ENCODE measurements around the gene PLAC9. TPM values are rescaled to one million over a fixed set of nuclear protein-coding genes. Genes with fewer than 3 reads are reported as not detected.

PLAC9 gene
- total and polyA plus RNA-seq, 2 donors (not counting 3 experiments of a cell fraction or from before 2014, with no cell fraction given) = 1.7 to 2.0 TPM

- Histone ChIP-seq H4K20me1 (replicated peaks; ENCODE audit: control insufficient read depth, extremely low read depth, insufficient read depth, low read length) (peaks cover 3% of the 10 kb centered on the region), H3K9me1 (replicated peaks; ENCODE audit: control insufficient read depth, extremely low read depth, insufficient read depth, low read length) (no peaks in the 10 kb centered on the region), H3K4me2 (ENCODE audit: insufficient read depth, low read length) (no peak overlapping the region), H3K4me1 (ENCODE audit: control insufficient read depth, extremely low read depth, insufficient read depth, low read length) (no peaks in the 10 kb centered on the region), H3K9me3 (replicated peaks; ENCODE audit: control insufficient read depth, insufficient read depth, low read length) (no peaks in the 10 kb centered on the region), H3K27me3 (ENCODE audit: control insufficient read depth in 2 of 2, insufficient read depth in 2 of 2, low read length in 2 of 2) (no peaks in the 10 kb centered on the region), H3K79me2 (ENCODE audit: control insufficient read depth, insufficient read depth, low read length) (peaks cover 87% of the 10 kb centered on the region), H2AFZ (ENCODE audit: low read depth, low read length) (no peak overlapping the region), H3K4me3 (replicated peaks in 1 of 3; ENCODE audit: insufficient read depth in 1 of 3, low read depth in 1 of 3, low read length in 3 of 3) (no peak overlapping the region), H3K27ac (ENCODE audit: insufficient read depth, low read depth, low read length) (no peak overlapping the region), H3K9ac (replicated peaks; ENCODE audit: extremely low read depth, insufficient read depth, low read length) (no peak overlapping the region), H3K36me3 (ENCODE audit: control insufficient read depth in 2 of 2, extremely low read depth in 1 of 2, insufficient read depth in 2 of 2, low read length in 2 of 2) (no peaks in the 10 kb centered on the region)
- dilution Hi-C loops (cut with MboI; ENCODE audit: extremely low pct_ligation_motif_present, low sequenced_read_pairs) (no loop called here), intact Hi-C loops (cut with micrococcal nuclease) (loop anchor here (2.0 kb wide), 1 partner anchor 13 kb away; no protein-coding TSS in a partner anchor)
- DNase-seq (ENCODE audit: low read depth, low spot score) (no peak), FAIRE-seq (no peak)
- BruUV-seq (replicated peaks) = no TSS peak
- POLR2A ChIA-PET = no interaction called here
- CTCF ChIA-PET = interaction anchor here (1.6 kb wide), 1 partner anchor 37 kb away, joined by 4 read pairs; no protein-coding TSS in a partner anchor
- no peak for TF ChIP-seq EZH2 (IDR thresholded peaks at IDR 0.05; ENCODE audit: borderline replicate concordance, low read depth, low read length, severe bottlenecking)
- TF ChIP-seq, protein P1, sequence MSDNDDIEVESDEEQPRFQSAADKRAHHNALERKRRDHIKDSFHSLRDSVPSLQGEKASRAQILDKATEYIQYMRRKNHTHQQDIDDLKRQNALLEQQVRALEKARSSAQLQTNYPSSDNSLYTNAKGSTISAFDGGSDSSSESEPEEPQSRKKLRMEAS (IDR thresholded peaks at IDR 0.05; ENCODE audit: insufficient read depth, insufficient read length) = no peak
- TF ChIP-seq FOS (IDR thresholded peaks at IDR 0.05; ENCODE audit: borderline replicate concordance, insufficient read depth, low read length) = no peak
- TF ChIP-seq POLR2AphosphoS5 (IDR thresholded peaks at IDR 0.05; ENCODE audit: insufficient read depth, low read depth, low read length) = no peak
Measured at GRCh38 chr10:80185578-80186299, 53.2 kb downstream of the PLAC9 start.

GRCh38 chr10:80186364-80187012 lies 54.0 kb downstream of the PLAC9 start:
- TF ChIP-seq FOS (IDR thresholded peaks at IDR 0.05; ENCODE audit: borderline replicate concordance, insufficient read depth, low read length) (no peak), MYC (IDR thresholded peaks at IDR 0.05; ENCODE audit: low read depth, low read length) (no peak), JUN (IDR thresholded peaks at IDR 0.05; ENCODE audit: borderline replicate concordance, insufficient read depth, insufficient read length, low read depth) (no peak), EZH2 (IDR thresholded peaks at IDR 0.05; ENCODE audit: borderline replicate concordance, low read depth, low read length, severe bottlenecking) (no peak), POLR2AphosphoS5 (IDR thresholded peaks at IDR 0.05; ENCODE audit: insufficient read depth, low read depth, low read length) (no peak), GATA2 (IDR thresholded peaks at IDR 0.05; ENCODE audit: insufficient read depth, insufficient read length, low read depth, low read length) (no peak)
- TF ChIP-seq, protein P1 (IDR thresholded peaks at IDR 0.05; ENCODE audit: insufficient read depth, insufficient read length) = no peak
- TF ChIP-seq, protein P2, sequence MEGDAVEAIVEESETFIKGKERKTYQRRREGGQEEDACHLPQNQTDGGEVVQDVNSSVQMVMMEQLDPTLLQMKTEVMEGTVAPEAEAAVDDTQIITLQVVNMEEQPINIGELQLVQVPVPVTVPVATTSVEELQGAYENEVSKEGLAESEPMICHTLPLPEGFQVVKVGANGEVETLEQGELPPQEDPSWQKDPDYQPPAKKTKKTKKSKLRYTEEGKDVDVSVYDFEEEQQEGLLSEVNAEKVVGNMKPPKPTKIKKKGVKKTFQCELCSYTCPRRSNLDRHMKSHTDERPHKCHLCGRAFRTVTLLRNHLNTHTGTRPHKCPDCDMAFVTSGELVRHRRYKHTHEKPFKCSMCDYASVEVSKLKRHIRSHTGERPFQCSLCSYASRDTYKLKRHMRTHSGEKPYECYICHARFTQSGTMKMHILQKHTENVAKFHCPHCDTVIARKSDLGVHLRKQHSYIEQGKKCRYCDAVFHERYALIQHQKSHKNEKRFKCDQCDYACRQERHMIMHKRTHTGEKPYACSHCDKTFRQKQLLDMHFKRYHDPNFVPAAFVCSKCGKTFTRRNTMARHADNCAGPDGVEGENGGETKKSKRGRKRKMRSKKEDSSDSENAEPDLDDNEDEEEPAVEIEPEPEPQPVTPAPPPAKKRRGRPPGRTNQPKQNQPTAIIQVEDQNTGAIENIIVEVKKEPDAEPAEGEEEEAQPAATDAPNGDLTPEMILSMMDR (IDR thresholded peaks at IDR 0.05; ENCODE audit: extremely low read depth in 1 of 2, insufficient read depth in 1 of 2, low read depth in 1 of 2, low read length in 2 of 2) = no peak
- no TSS peak for BruUV-seq (replicated peaks)
- POLR2A ChIA-PET = no interaction called here
- Histone ChIP-seq H3K9me1 (replicated peaks; ENCODE audit: control insufficient read depth, extremely low read depth, insufficient read depth, low read length) (no peaks in the 10 kb centered on the region), H3K4me2 (ENCODE audit: insufficient read depth, low read length) (no peak overlapping the region), H4K20me1 (replicated peaks; ENCODE audit: control insufficient read depth, extremely low read depth, insufficient read depth, low read length) (peaks cover 3% of the 10 kb centered on the region), H3K9me3 (replicated peaks; ENCODE audit: control insufficient read depth, insufficient read depth, low read length) (no peaks in the 10 kb centered on the region), H3K27me3 (ENCODE audit: control insufficient read depth in 2 of 2, insufficient read depth in 2 of 2, low read length in 2 of 2) (no peaks in the 10 kb centered on the region), H3K27ac (ENCODE audit: insufficient read depth, low read depth, low read length) (no peak overlapping the region), H2AFZ (ENCODE audit: low read depth, low read length) (no peak overlapping the region), H3K4me3 (replicated peaks in 1 of 3; ENCODE audit: insufficient read depth in 1 of 3, low read depth in 1 of 3, low read length in 3 of 3) (no peak overlapping the region), H3K9ac (replicated peaks; ENCODE audit: extremely low read depth, insufficient read depth, low read length) (no peak overlapping the region), H3K4me1 (ENCODE audit: control insufficient read depth, extremely low read depth, insufficient read depth, low read length) (no peaks in the 10 kb centered on the region), H3K79me2 (ENCODE audit: control insufficient read depth, insufficient read depth, low read length) (peaks cover 84% of the 10 kb centered on the region), H3K36me3 (ENCODE audit: control insufficient read depth in 2 of 2, extremely low read depth in 1 of 2, insufficient read depth in 2 of 2, low read length in 2 of 2) (no peaks in the 10 kb centered on the region)
- dilution Hi-C loops (cut with MboI; ENCODE audit: extremely low pct_ligation_motif_present, low sequenced_read_pairs) (no loop called here), intact Hi-C loops (cut with micrococcal nuclease) (no loop called here)
- FAIRE-seq = no peak
- no peak for DNase-seq (ENCODE audit: low read depth, low spot score)
- CTCF ChIA-PET = no interaction called here
